Endothelial cell (in vitro differentiated cells): ENCODE results near the gene FPR1. TPM values are rescaled to one million over a fixed set of nuclear protein-coding genes. Genes with fewer than 3 reads are reported as not detected.
A peak's percentile ranks its signal among the peaks of the same experiment; 100 is the strongest.

Experiments used
- DNase-seq: peaks from one replicate; pipeline ENCODE4 v3.0.0; 2021; ENCODE audit warnings: low spot score
- H3K27ac Mint-ChIP-seq: one replicate; pipeline ENCODE4 v1.8.0; 2021; ENCODE audit warnings: mixed read lengths, inconsistent platforms; ENCODE audit not compliant: unreplicated experiment
- H3K27me3 Mint-ChIP-seq: one replicate; pipeline ENCODE4 v1.8.0; 2021; ENCODE audit warnings: mild to moderate bottlenecking, moderate library complexity, mixed read lengths, inconsistent platforms; ENCODE audit not compliant: unreplicated experiment
- H3K36me3 Mint-ChIP-seq: one replicate; pipeline ENCODE4 v1.8.0; 2021; ENCODE audit warnings: mild to moderate bottlenecking, low read depth, mixed read lengths, inconsistent platforms; ENCODE audit not compliant: unreplicated experiment
- H3K4me1 Mint-ChIP-seq: one replicate; pipeline ENCODE4 v1.8.0; 2021; ENCODE audit warnings: mild to moderate bottlenecking, mixed read lengths, inconsistent platforms; ENCODE audit not compliant: unreplicated experiment
- H3K4me3 Mint-ChIP-seq: one replicate; pipeline ENCODE4 v1.8.0; 2021; ENCODE audit warnings: mild to moderate bottlenecking, mixed read lengths, inconsistent platforms; ENCODE audit not compliant: unreplicated experiment
- H3K9me3 Mint-ChIP-seq: one replicate; pipeline ENCODE4 v1.8.0; 2021; ENCODE audit warnings: mixed read lengths, inconsistent platforms; ENCODE audit not compliant: unreplicated experiment
- total RNA-seq: library from RNA; stranded (reverse); fragmentation: NEBNext Ultra II Directional; extraction: Animal tissue kit (Norgen Biotek cat#: 25700); gene quantifications from one replicate; pipeline ENCODE4 v1.2.1, GENCODE V29; 2021; ENCODE audit not compliant: unreplicated experiment
- TF ChIP-seq, protein P1 (sequence below): fragments of 200-600 bp; sonication (generic); IDR thresholded peaks from one replicate; pipeline ENCODE4 v1.5.0; 2021; ENCODE audit warnings: antibody characterized with exemption; ENCODE audit not compliant: unreplicated experiment

The FPR1 gene
- total RNA-seq, 1 donor from 2014 or later: 0.67 TPM

DNA sequence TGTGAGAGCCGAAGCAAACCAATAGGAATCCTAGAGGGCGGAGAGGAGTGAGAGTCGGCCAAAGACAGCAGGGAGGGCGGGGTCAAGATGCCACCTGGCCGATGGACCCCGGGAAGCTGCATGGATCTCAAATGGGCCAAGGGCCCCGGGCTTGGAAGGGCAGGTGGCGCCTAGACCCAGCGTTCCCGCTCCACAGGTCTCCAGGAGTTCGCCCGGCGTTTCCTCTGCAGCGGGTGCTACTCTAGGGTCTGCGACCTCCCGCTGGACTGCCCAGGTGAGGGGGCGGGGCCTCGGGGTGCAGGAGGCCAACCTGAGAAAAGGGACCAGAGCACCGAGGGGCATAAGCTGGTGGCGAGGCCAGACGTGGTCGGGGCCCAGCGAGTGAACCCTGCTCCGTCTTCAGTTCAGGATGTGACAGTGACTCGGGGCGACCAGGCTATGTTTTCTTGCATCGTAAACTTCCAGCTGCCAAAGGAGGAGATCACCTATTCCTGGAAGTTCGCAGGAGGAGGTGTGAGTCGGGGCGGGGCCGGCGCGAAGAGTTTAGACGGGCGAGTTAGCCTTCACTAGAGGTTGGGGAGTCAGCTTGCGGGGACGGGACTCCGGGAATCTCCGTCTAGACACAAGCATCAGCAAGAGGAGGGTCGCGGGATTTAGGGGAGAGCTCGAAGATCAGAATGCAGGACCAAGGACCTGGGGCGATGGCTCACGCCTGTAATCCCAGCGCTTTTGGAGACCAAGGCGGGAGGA lies 48.7 kb downstream of the FPR1 start:
- H3K4me1 Mint-ChIP-seq: peaks cover 14% of the 10 kb centered on the region
- H3K36me3 Mint-ChIP-seq: peaks cover 49% of the 10 kb centered on the region
- H3K27ac Mint-ChIP-seq: peak overlapping the region; percentile 63
- no peak for DNase-seq
- TF ChIP-seq, protein P1, sequence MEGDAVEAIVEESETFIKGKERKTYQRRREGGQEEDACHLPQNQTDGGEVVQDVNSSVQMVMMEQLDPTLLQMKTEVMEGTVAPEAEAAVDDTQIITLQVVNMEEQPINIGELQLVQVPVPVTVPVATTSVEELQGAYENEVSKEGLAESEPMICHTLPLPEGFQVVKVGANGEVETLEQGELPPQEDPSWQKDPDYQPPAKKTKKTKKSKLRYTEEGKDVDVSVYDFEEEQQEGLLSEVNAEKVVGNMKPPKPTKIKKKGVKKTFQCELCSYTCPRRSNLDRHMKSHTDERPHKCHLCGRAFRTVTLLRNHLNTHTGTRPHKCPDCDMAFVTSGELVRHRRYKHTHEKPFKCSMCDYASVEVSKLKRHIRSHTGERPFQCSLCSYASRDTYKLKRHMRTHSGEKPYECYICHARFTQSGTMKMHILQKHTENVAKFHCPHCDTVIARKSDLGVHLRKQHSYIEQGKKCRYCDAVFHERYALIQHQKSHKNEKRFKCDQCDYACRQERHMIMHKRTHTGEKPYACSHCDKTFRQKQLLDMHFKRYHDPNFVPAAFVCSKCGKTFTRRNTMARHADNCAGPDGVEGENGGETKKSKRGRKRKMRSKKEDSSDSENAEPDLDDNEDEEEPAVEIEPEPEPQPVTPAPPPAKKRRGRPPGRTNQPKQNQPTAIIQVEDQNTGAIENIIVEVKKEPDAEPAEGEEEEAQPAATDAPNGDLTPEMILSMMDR: no peak
- peak overlapping the region; percentile 88 for H3K4me3 Mint-ChIP-seq
- H3K27me3 Mint-ChIP-seq: peaks cover 15% of the 10 kb centered on the region
- H3K9me3 Mint-ChIP-seq: no peaks in the 10 kb centered on the region

DNA sequence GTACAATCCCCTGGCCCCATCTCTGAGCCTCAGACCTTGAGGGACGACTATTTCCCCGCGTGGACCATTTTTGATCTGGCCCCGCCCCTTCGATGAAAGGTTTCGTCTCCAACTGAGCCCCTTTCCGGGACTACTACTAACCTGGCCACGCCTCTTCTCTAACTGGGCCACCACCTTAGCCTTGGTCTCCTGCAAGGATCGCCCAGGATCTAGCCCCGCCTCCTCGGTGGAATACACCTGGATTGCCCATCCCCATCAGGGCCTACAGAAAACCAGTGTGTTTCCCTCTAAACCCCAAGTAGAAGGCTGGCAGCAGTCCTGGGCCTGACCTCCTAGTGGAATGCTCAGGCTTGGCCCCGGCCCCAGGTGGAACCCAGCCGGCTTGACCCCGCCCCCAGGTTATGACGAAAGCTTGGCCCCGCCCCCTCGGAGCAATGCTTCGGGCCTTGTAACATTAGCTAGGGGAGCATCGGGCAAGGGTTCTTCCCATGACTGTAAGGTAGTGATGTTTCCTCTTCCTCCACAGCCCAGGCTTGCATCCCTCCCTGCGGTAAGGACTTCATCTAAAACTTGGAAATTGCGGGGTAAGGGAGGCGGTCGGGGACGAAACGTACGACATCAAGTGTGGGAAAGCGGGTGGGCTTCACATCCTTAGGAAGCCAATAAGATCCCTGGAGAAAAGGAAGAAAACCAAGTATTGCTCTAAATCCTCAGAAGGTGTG lies 49.4 kb downstream of the FPR1 start:
- peaks cover 51% of the 10 kb centered on the region for H3K36me3 Mint-ChIP-seq
- TF ChIP-seq, protein P1: no peak
- peak overlapping the region; percentile 86 for H3K4me3 Mint-ChIP-seq
- peaks cover 14% of the 10 kb centered on the region for H3K4me1 Mint-ChIP-seq
- H3K27ac Mint-ChIP-seq: peak overlapping the region; percentile 63
- H3K9me3 Mint-ChIP-seq: no peaks in the 10 kb centered on the region
- H3K27me3 Mint-ChIP-seq: peaks cover 15% of the 10 kb centered on the region
- DNase-seq: peak; percentile 77

DNA sequence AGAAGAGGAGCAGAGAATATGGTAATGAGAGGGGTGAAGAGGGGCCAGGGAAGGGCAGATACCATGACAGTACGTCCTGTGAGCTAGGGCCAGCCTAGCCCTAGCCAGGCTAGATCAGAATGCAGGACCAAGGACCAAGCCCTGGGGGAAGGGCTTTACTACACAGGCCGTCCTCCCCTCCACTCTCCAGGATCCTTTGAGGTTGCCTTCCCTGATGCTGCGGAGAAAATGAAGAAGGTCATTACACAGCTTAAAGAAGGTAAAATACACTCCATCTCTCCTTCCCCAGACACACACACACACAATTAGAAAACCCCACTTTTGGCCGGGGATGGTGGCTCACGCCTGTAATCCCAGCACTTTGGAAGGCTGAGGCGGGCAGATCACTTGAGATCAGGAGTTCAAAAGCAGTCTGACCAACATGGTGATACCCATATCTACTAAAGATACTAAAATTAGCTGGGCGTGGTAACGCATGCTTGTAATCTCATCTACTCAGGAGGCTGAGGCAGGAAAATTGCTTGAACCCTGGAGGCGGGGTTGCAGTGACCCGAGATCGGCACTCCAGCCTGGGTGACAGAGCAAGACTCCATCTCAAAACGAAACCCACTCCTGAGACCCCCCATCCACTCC lies 50.1 kb downstream of the FPR1 start:
- peaks cover 17% of the 10 kb centered on the region for H3K27me3 Mint-ChIP-seq
- H3K9me3 Mint-ChIP-seq: no peaks in the 10 kb centered on the region
- TF ChIP-seq, protein P1: no peak
- DNase-seq: no peak
- H3K4me3 Mint-ChIP-seq: peak overlapping the region; percentile 56
- H3K27ac Mint-ChIP-seq: no peak overlapping the region
- H3K4me1 Mint-ChIP-seq: peaks cover 14% of the 10 kb centered on the region
- peaks cover 51% of the 10 kb centered on the region for H3K36me3 Mint-ChIP-seq

DNA sequence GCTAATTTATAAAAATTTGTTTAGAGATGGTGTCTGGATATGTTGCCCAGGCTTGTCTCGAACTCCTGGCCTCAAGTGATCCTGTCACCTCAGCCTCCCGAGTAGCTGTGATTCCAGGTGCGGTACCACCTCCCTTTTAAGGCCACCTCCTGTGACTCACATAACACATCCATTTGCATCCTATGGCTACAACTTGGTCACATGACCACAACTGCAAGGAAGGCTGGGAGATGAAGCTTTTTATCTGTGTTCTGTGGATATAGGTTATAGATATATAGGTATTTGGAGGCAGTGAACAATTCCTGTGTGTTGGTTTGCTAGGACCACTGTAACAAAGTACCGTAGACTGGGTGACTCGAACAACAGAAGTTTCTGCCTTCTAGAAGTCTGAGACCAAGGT lies 52.5 kb downstream of the FPR1 start:
- peaks cover 60% of the 10 kb centered on the region for H3K36me3 Mint-ChIP-seq

More for the DNA sequence above, 52.5 kb downstream of the FPR1 start:
- H3K27ac Mint-ChIP-seq: no peak overlapping the region
- peaks cover 25% of the 10 kb centered on the region for H3K4me1 Mint-ChIP-seq
- TF ChIP-seq, protein P1: no peak
- no peak for DNase-seq
- H3K4me3 Mint-ChIP-seq: no peak overlapping the region
- H3K27me3 Mint-ChIP-seq: peaks cover 16% of the 10 kb centered on the region
- H3K9me3 Mint-ChIP-seq: no peaks in the 10 kb centered on the region
